ENCODE data around the gene SFT2D1.
"Not testable (repeated sequence)": the region's sequence is repeated elsewhere in the genome, so short reads cannot be mapped to it uniquely, and the experiment has no call there.

SFT2D1 gene

DNA sequence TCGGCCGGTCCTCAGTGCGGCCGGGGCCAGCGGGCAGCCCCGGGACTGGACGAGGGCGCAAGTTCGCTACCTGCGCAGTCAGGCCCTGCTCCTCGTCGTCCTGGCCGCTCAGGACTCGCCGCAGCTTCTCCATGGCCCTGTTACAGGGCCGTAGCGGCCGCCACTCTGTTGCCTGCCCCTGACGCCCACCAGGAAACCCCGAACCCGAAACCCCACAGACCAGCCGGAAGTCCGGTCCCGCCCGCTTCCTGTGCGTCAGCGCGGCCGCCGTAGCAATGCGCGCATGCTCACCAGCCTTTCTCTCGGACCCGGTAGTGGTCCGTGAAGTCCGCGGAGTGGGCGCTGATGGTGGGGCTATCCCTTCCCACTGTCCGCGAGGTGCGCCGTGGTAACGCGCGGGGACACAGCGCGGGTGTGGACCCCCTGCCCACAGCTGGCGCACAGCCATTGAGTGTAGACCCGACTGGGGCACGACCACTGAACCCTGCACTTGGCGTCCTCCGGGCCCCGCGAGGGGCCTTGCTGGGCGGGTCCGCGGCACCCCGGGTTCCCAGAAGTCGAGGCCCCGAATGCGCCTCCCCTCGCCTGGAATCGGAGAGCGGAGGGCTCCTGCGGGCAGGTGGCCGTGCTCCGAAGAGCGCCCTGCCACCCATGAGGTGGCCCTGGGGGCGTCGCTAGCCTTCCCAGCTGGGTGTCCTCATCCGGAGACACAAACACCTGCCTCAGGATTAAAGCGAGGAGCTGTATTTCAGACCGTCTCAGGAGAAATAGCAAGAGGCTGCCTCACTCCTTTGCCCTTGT is at the start of gene SFT2D1:
TSS of gene SFT2D1 (minus strand) at position 197 of the 801 bp plus-strand sequence. CDS start at position 133, 64 bp downstream.
- DNase-seq (ENCODE audit: low read depth) = peak; percentile 66
- peak within 1 kb of the TSS; percentile 66 for H3K4me3 ChIP-seq (ENCODE audit: control insufficient read depth, low read depth, low read length)
- TF ChIP-seq, protein P1, sequence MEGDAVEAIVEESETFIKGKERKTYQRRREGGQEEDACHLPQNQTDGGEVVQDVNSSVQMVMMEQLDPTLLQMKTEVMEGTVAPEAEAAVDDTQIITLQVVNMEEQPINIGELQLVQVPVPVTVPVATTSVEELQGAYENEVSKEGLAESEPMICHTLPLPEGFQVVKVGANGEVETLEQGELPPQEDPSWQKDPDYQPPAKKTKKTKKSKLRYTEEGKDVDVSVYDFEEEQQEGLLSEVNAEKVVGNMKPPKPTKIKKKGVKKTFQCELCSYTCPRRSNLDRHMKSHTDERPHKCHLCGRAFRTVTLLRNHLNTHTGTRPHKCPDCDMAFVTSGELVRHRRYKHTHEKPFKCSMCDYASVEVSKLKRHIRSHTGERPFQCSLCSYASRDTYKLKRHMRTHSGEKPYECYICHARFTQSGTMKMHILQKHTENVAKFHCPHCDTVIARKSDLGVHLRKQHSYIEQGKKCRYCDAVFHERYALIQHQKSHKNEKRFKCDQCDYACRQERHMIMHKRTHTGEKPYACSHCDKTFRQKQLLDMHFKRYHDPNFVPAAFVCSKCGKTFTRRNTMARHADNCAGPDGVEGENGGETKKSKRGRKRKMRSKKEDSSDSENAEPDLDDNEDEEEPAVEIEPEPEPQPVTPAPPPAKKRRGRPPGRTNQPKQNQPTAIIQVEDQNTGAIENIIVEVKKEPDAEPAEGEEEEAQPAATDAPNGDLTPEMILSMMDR (conservative IDR thresholded peaks at IDR 0.05; ENCODE audit: control insufficient read depth, insufficient read depth, low read depth, low read length) = no peak

DNA sequence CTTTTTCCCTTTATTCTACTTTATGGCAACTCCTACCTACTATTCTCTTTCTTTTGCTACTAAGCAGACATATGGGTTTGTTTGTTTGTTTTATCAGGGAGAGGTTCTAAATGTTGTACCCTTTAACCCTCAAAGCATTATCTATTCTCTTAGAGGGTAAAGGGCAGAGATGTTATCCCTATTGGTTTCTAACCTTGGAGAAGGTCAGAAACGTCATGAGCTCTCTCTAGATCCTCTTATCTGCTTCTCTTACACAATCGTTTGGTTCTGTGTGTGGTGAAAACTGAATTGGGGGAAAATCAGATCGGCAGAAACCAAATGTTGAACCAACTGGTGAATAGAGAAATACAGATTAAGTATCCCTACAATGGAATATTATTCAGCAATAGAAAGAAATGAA is 46.8 kb upstream of the SFT2D1 start:
- DNase-seq (ENCODE audit: low read depth) = no peak
- TF ChIP-seq, protein P1 (conservative IDR thresholded peaks at IDR 0.05; ENCODE audit: control insufficient read depth, insufficient read depth, low read depth, low read length) = no peak
- no peak overlapping the region for H3K4me3 ChIP-seq (ENCODE audit: control insufficient read depth, low read depth, low read length)

DNA sequence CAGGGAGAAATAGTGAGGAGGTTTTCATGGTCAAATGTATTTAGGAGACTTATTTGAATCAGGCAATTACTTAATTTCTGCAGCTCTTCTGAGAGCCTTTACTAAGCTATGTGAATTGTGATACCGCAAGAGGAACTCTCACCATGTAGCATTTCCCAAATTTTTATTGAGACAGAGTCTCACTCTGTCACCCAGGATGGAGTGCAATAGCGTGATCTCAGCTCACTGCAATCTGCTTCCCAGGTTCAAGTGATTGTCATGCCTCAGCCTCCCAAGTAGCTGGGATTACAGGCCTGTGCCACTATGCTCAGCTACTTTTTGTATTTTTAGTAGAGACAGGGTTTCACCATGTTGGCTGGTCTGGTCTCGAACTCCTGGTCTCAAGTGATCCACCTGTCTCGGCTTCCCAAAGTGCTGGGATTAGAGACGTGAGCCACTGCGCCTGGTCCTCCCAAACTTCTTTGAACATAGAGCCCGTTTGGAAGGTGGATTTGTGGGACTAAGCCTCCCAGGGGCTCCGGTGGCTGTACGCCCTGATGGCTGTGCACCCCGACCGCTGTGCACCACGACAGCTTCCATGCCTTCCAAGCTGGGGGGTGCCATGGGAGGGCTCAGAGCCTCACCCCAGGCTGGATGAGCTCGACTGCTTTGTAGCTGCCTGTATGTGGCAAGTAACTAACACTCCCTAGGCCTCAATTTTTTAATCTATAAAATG is 46.1 kb upstream of the SFT2D1 start:
- no peak for DNase-seq (ENCODE audit: low read depth)

DNA sequence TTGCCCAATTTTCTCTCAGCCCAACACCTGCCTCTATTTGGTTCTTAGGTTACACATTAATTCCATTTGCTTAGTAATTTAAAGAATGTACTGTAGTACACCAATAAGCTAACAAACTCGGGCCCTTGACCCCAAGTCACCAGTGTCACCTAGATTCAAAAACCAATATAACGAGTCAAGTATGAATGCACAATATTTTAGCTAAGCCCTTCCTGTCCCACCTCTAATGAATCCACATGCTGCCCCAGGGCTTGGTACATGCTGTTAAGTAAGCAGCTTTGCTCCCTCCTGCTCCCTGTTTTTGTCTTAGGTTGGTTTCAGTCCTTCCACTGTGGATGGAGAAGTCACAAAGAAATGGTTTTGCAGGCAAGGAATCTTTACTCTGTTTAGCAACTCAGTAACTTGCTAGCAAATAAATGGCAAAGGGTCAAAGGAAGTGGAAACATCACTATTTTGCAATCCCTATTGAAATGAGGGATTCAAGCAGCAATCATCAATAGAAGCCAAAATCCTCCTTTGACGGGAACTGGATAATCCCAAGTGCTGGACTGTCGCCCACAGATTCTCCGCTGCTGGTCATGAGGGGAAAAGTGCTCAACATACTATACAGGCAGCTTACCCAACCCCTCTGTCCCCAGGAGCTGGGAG is 45.4 kb upstream of the SFT2D1 start:
- TF ChIP-seq, protein P1 (conservative IDR thresholded peaks at IDR 0.05; ENCODE audit: control insufficient read depth, insufficient read depth, low read depth, low read length) = no peak
- H3K4me3 ChIP-seq (ENCODE audit: control insufficient read depth, low read depth, low read length) = no peak overlapping the region
- no peak for DNase-seq (ENCODE audit: low read depth)

More for the DNA sequence above, 46.1 kb upstream of the SFT2D1 start:
- TF ChIP-seq, protein P1 (conservative IDR thresholded peaks at IDR 0.05; ENCODE audit: control insufficient read depth, insufficient read depth, low read depth, low read length) = no peak
- H3K4me3 ChIP-seq (ENCODE audit: control insufficient read depth, low read depth, low read length) = no peak overlapping the region

DNA sequence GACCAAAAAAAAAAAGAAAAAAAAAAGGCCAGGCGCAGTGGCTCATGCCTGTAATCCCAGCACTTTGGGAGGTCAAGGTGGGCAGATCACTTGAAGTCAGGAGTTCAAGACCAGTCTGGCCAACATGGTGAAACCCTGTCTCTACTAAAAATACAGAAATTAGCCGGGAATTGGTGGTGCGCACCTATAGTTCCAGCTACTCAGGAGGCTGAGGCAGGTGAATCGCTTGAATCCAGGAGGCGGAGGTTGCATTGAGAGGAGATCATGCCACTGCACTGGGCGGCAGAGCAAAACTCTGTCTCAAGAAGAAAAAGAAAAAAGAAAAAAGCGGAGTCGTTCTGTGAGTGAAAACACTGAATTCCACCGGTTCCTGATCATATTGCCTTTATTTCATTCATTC is 44.8 kb upstream of the SFT2D1 start:
- not testable (repeated sequence) for DNase-seq (ENCODE audit: low read depth); H3K4me3 ChIP-seq (ENCODE audit: control insufficient read depth, low read depth, low read length)

DNA sequence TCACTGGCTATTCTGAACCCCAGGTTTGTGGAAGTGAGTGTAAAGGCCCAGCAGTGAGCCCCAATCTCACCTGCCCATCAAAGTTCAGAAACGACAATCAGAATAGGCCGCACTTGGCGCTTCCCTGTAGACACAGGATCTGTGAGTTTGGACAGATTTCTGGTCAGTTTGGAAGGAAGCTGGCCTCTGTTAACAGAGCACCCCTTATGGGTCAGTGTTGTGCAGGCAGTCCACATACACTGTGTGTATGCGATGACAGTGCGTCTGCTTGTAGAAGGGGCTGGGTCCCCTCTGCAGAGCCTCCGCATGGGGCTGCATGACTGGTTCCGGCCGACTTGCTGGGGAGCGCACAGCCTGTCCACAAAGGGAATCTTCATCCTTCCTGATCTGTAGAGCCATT is 43.8 kb upstream of the SFT2D1 start:
- DNase-seq (ENCODE audit: low read depth) = no peak
- H3K4me3 ChIP-seq (ENCODE audit: control insufficient read depth, low read depth, low read length) = no peak overlapping the region
- TF ChIP-seq, protein P1 (conservative IDR thresholded peaks at IDR 0.05; ENCODE audit: control insufficient read depth, insufficient read depth, low read depth, low read length) = no peak

DNA sequence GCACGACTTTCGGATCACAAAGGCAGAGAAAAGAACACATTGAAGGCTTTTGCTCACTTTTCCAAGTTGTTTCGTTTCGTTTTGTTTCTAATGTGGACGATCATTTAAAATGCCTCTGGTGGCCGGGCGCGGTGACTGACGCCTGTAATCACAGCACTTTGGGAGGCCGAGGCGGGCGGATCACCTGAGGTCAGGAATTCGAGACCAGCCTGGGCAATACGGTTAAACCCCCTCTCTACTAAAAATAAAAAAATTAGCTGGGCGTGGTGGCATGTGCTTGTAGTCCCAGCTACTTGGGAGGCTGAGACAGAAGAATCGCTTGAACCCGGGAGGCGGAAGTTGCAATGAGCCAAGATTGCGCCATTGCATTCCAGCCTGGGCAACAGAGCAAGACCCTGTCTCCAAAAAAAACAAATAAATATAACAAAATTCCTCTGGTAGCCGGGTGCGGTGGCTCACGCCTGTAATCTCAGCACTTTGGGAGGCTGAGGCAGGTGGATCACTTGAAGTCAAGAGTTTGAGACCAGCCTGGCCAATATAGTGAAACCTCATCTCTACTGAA is 41.5 kb upstream of the SFT2D1 start:
- not testable (repeated sequence) for DNase-seq (ENCODE audit: low read depth)
- peak overlapping the region; percentile 58 for H3K4me3 ChIP-seq (ENCODE audit: control insufficient read depth, low read depth, low read length)
